ENCODE measurements around the gene DOCK7. TPM values are rescaled to one million over a fixed set of nuclear protein-coding genes. Genes with fewer than 3 reads are reported as not detected.

The DOCK7 gene
- total RNA-seq, 1 donor from 2014 or later: 20.8 TPM

DNA sequence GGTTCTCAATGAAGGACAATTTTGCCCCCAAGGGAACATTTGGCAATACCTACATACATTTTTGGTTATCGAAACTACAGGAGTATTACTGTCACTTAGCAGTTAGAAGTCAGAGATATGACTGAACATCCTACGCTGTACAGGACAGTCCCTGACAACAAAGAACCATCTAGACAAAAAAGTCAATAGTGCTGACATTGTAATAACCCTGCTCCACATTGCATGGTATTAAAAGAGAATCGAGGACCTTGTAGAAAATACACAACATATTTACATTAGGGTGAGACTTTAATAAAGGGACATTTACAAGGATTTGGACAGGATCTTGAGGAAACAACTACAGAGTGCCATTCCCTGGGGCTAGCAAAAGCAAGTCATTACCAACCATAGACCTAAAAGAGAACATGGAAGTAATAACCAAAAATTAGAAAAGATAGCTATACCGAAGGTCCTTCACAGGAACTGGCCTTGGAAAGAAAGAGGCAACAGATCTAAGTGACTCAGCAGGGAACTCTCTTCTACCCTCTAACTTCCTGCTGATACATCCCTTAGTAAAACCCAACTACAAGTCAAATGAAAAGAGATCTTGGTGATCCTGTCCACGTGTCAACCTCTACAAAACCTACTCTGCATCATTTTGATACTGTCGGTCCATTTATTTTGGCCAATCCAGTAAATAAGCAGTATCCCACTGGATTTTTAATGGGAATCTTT, 50.6 kb downstream of the DOCK7 start:
- H3K4me3 ChIP-seq (ENCODE audit: low read depth, low read length): no peak overlapping the region
- peak; percentile 5 for DNase-seq (ENCODE audit: low read depth)
- TF ChIP-seq, protein P1, sequence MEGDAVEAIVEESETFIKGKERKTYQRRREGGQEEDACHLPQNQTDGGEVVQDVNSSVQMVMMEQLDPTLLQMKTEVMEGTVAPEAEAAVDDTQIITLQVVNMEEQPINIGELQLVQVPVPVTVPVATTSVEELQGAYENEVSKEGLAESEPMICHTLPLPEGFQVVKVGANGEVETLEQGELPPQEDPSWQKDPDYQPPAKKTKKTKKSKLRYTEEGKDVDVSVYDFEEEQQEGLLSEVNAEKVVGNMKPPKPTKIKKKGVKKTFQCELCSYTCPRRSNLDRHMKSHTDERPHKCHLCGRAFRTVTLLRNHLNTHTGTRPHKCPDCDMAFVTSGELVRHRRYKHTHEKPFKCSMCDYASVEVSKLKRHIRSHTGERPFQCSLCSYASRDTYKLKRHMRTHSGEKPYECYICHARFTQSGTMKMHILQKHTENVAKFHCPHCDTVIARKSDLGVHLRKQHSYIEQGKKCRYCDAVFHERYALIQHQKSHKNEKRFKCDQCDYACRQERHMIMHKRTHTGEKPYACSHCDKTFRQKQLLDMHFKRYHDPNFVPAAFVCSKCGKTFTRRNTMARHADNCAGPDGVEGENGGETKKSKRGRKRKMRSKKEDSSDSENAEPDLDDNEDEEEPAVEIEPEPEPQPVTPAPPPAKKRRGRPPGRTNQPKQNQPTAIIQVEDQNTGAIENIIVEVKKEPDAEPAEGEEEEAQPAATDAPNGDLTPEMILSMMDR (IDR thresholded peaks at IDR 0.05; ENCODE audit: insufficient read depth, low read length, severe bottlenecking): no peak
- FAIRE-seq: no peak
- no peaks in the 10 kb centered on the region for H3K36me3 ChIP-seq (ENCODE audit: control insufficient read depth, insufficient read depth, low read length)
- H3K27me3 ChIP-seq (ENCODE audit: control insufficient read depth, insufficient read depth, low read length): no peaks in the 10 kb centered on the region

DNA sequence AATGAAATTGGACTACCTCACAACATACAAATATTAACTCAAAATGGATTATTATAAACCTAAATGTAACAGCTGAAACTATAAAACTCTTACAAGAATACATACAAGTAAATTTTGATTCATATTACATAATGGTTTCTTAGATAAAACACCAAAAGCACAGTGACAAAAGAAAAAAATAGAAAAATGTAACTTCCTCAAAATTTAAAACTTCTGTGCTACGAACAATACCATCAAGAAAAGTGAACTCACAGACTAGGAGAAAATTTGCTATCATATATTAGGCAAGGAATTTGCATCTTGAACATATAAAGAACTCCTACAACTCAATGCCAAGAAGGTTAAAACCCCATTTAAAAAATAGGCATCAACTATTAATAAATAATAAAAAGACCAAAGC, 59.7 kb downstream of the DOCK7 start:
- H3K27me3 ChIP-seq (ENCODE audit: control insufficient read depth, insufficient read depth, low read length): no peaks in the 10 kb centered on the region
- no peak overlapping the region for H3K4me3 ChIP-seq (ENCODE audit: low read depth, low read length)
- no peak for FAIRE-seq
- TF ChIP-seq, protein P1 (IDR thresholded peaks at IDR 0.05; ENCODE audit: insufficient read depth, low read length, severe bottlenecking): no peak
- DNase-seq (ENCODE audit: low read depth): no peak
- H3K36me3 ChIP-seq (ENCODE audit: control insufficient read depth, insufficient read depth, low read length): peaks cover 3% of the 10 kb centered on the region

- no peaks in the 10 kb centered on the region for H3K27me3 ChIP-seq (ENCODE audit: control insufficient read depth, insufficient read depth, low read length)
- FAIRE-seq (no peak), DNase-seq (ENCODE audit: low read depth) (peak; percentile 5)
- TF ChIP-seq, protein P1 (IDR thresholded peaks at IDR 0.05; ENCODE audit: insufficient read depth, low read length, severe bottlenecking): no peak
- peaks cover 2% of the 10 kb centered on the region for H3K36me3 ChIP-seq (ENCODE audit: control insufficient read depth, insufficient read depth, low read length)
- H3K4me3 ChIP-seq (ENCODE audit: low read depth, low read length): no peak overlapping the region
Observed at GRCh38 chr1:62625415-62625814, 62.8 kb downstream of the DOCK7 start.

DNA sequence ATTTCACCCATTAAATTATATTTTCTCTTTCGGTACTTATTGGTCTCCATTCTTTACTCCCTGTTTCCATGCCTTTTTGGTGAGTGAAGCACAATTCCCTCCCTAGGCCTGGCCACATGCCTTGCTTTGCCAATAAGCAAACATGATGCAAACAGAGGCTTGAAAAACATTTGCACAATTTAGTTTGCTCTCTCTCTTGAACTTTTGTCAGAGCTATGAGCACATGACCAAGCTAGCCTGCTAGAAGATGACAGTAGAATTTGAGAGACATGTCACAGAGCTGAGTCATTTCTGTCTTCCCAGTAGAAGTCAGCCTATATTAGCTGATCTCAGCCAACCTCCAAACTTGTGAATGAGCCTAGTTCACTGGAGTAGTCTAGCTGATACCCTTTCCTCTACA, 66.3 kb downstream of the DOCK7 start:
- H3K4me3 ChIP-seq (ENCODE audit: low read depth, low read length): no peak overlapping the region
- H3K36me3 ChIP-seq (ENCODE audit: control insufficient read depth, insufficient read depth, low read length): no peaks in the 10 kb centered on the region
- TF ChIP-seq, protein P1 (IDR thresholded peaks at IDR 0.05; ENCODE audit: insufficient read depth, low read length, severe bottlenecking): no peak
- DNase-seq (ENCODE audit: low read depth) (peak; percentile 96), FAIRE-seq (peak; percentile 96)
- no peaks in the 10 kb centered on the region for H3K27me3 ChIP-seq (ENCODE audit: control insufficient read depth, insufficient read depth, low read length)

- DNase-seq (ENCODE audit: low read depth) (no peak), FAIRE-seq (no peak)
- no peaks in the 10 kb centered on the region for H3K36me3 ChIP-seq (ENCODE audit: control insufficient read depth, insufficient read depth, low read length)
- TF ChIP-seq, protein P1 (IDR thresholded peaks at IDR 0.05; ENCODE audit: insufficient read depth, low read length, severe bottlenecking): no peak
- H3K27me3 ChIP-seq (ENCODE audit: control insufficient read depth, insufficient read depth, low read length): no peaks in the 10 kb centered on the region
- no peak overlapping the region for H3K4me3 ChIP-seq (ENCODE audit: low read depth, low read length)
Observed at GRCh38 chr1:62613890-62614289, 74.3 kb downstream of the DOCK7 start.

- DNase-seq (ENCODE audit: low read depth): no peak
- FAIRE-seq: no peak
- Histone ChIP-seq H3K4me3 (ENCODE audit: low read depth, low read length) (no peak overlapping the region), H3K36me3 (ENCODE audit: control insufficient read depth, insufficient read depth, low read length) (no peaks in the 10 kb centered on the region), H3K27me3 (ENCODE audit: control insufficient read depth, insufficient read depth, low read length) (no peaks in the 10 kb centered on the region)
- TF ChIP-seq, protein P1 (IDR thresholded peaks at IDR 0.05; ENCODE audit: insufficient read depth, low read length, severe bottlenecking): no peak
Observed at GRCh38 chr1:62613325-62613727, 74.9 kb downstream of the DOCK7 start.
